Mesenchymal stem cell (in vitro differentiated cells and primary cell): ENCODE results near the gene SPOCK3. TPM values are rescaled to one million over a fixed set of nuclear protein-coding genes. Genes with fewer than 3 reads are reported as not detected.

ENCODE experiments used
- DNase-seq: peaks from one replicate; pipeline ENCODE4 v3.0.0-alpha.2; 2013
- H2AFZ ChIP-seq: one replicate; pipeline ENCODE4 v1.6.1; 2013; ENCODE audit warnings: low read depth, mild to moderate bottlenecking, control low read depth, inconsistent platforms, low read length, moderate library complexity
- H2AK5ac ChIP-seq: 2 replicates; pipeline ENCODE4 v1.6.1; 2013; ENCODE audit warnings: low read length, moderate library complexity, mild to moderate bottlenecking, inconsistent platforms; ENCODE audit not compliant: severe bottlenecking
- H2BK120ac ChIP-seq: one replicate; pipeline ENCODE4 v1.6.1; 2013; ENCODE audit warnings: low read depth, mild to moderate bottlenecking, inconsistent platforms, low read length, moderate library complexity
- H2BK12ac ChIP-seq, 2 experiments: one replicate each; pipeline ENCODE4 v1.6.1; 2013; ENCODE audit warnings: inconsistent platforms in 2 of 2, low read length in 2 of 2, mild to moderate bottlenecking in 2 of 2, moderate library complexity in 2 of 2, control low read depth in 1 of 2
- H2BK15ac ChIP-seq: one replicate; pipeline ENCODE4 v1.6.1; 2013; ENCODE audit warnings: mild to moderate bottlenecking, low read depth, inconsistent platforms; ENCODE audit not compliant: poor library complexity, severe bottlenecking
- H2BK5ac ChIP-seq: 2 replicates; pipeline ENCODE4 v1.6.1; 2013; ENCODE audit warnings: low read depth, mild to moderate bottlenecking, low read length, control low read depth, inconsistent platforms; ENCODE audit not compliant: poor library complexity, severe bottlenecking
- H3K14ac ChIP-seq, 2 experiments: one replicate each; pipeline ENCODE4 v1.6.1; 2013; ENCODE audit warnings: inconsistent platforms in 2 of 2, low read length in 2 of 2, control low read depth in 1 of 2, mild to moderate bottlenecking in 1 of 2, moderate library complexity in 1 of 2
- H3K18ac ChIP-seq, 2 experiments: one replicate each; pipeline ENCODE4 v1.6.1; 2013; ENCODE audit warnings: inconsistent platforms in 2 of 2, low read length in 2 of 2, control low read depth in 1 of 2, low read depth in 1 of 2, mild to moderate bottlenecking in 1 of 2
- H3K23ac ChIP-seq, 2 experiments: one replicate each; pipeline ENCODE4 v1.6.1; 2013; ENCODE audit warnings: inconsistent platforms in 2 of 2, low read length in 2 of 2, mild to moderate bottlenecking in 2 of 2, moderate library complexity in 2 of 2, control low read depth in 1 of 2
- H3K27ac ChIP-seq: 2 replicates; pipeline ENCODE4 v1.5.1; 2013; ENCODE audit warnings: mild to moderate bottlenecking, moderate library complexity, low read length, control low read depth, inconsistent platforms; ENCODE audit not compliant: poor library complexity, severe bottlenecking
- H3K27me3 ChIP-seq, 2 experiments: 2 replicates each; pipeline versions ENCODE4 v1.6.1 to v1.7.0; 2013; ENCODE audit warnings: low read length in 2 of 2, mild to moderate bottlenecking in 2 of 2, moderate library complexity in 2 of 2, control low read depth in 1 of 2, inconsistent platforms in 1 of 2; ENCODE audit not compliant: control insufficient read depth in 1 of 2, insufficient read depth in 1 of 2
- H3K36me3 ChIP-seq, 2 experiments: 2 replicates each; pipeline versions ENCODE4 v1.6.1 to v1.7.0; 2013; ENCODE audit warnings: low read length in 2 of 2, control low read depth in 1 of 2, inconsistent platforms in 1 of 2, low read depth in 1 of 2, mild to moderate bottlenecking in 1 of 2; ENCODE audit not compliant: insufficient read depth in 2 of 2, control insufficient read depth in 1 of 2
- H3K4ac ChIP-seq, 2 experiments: one replicate each; pipeline ENCODE4 v1.6.1; 2013; ENCODE audit warnings: inconsistent platforms in 2 of 2, low read length in 2 of 2, mild to moderate bottlenecking in 2 of 2, moderate library complexity in 2 of 2, control low read depth in 1 of 2, low read depth in 1 of 2
- H3K4me1 ChIP-seq: 2 replicates; pipeline ENCODE4 v1.6.1; 2013; ENCODE audit warnings: low read depth, low read length, control low read depth; ENCODE audit not compliant: control insufficient read depth, insufficient read depth
- H3K4me2 ChIP-seq: 2 replicates; pipeline ENCODE4 v1.6.1; 2013; ENCODE audit warnings: low read length, mild to moderate bottlenecking, inconsistent platforms; ENCODE audit not compliant: poor library complexity, severe bottlenecking
- H3K4me3 ChIP-seq, 2 experiments: 2 replicates each; pipeline versions ENCODE4 v1.5.1 to v1.7.0; 2013; ENCODE audit warnings: low read length in 2 of 2, mild to moderate bottlenecking in 2 of 2, control low read depth in 1 of 2, low read depth in 1 of 2; ENCODE audit not compliant: insufficient read depth in 1 of 2
- H3K79me1 ChIP-seq: replicated peaks from 2 replicates; pipeline ENCODE4 v1.6.1; 2013; ENCODE audit warnings: mild to moderate bottlenecking, control low read depth, low read length, inconsistent platforms; ENCODE audit not compliant: poor library complexity, severe bottlenecking
- H3K9ac ChIP-seq: 2 replicates; pipeline ENCODE4 v1.7.0; 2013; ENCODE audit warnings: mild to moderate bottlenecking, low read length, moderate library complexity
- H3K9me3 ChIP-seq: 2 replicates; pipeline ENCODE4 v1.7.0; 2013; ENCODE audit warnings: mild to moderate bottlenecking, low read length; ENCODE audit not compliant: control insufficient read depth
- H4K8ac ChIP-seq: one replicate; pipeline ENCODE4 v1.6.1; 2013; ENCODE audit warnings: inconsistent platforms, mild to moderate bottlenecking, low read length, moderate library complexity
- H4K91ac ChIP-seq: one replicate; pipeline ENCODE4 v1.6.1; 2013; ENCODE audit warnings: mild to moderate bottlenecking, low read length, inconsistent platforms
- WGBS: methylation state at CpG from one replicate; pipeline ENCODE4 v1.1.7; 2013; ENCODE audit warnings: mixed read lengths; 5-methylcytosine and 5-hydroxymethylcytosine counted together
- small RNA-seq: library from polyadenylated mRNA; stranded (forward); fragments of <200 nt; extraction: miRNeasy Mini kit (QIAGEN cat#:217004); gene quantifications from one replicate; pipeline ENCODE3, GENCODE V24; 2013; ENCODE audit warnings: low read depth

Gene SPOCK3

DNA sequence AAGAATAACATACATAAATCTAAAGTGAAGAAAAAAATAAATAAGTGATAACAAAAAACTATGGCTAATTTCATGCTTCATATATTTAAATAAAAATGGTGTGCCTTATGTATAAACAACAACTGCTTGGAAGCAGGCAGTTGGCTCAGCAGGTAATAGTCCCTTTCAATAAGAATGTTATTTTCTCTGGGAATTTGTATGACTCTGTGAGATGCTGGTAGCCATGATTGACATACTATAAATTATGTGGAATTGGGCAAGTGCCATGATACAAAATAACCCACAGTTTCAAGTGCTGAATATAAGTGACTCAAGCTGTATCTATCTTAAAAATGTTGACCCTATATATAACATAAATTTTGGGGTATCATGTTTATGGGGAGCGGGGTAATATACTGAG lies 546.5 kb downstream of the SPOCK3 start:
- no peak overlapping the region for H3K27ac ChIP-seq
- H3K36me3 ChIP-seq, result no peaks in the 10 kb centered on the region
- no peak overlapping the region for H3K23ac ChIP-seq
- H2BK12ac ChIP-seq, result no peak overlapping the region
- H2BK15ac ChIP-seq, result no peak overlapping the region
- no peaks in the 10 kb centered on the region for H3K4me1 ChIP-seq
- H3K4me3 ChIP-seq, result no peak overlapping the region
- H3K4me2 ChIP-seq, result no peak overlapping the region
- H2BK120ac ChIP-seq, result no peak overlapping the region
- DNase-seq, result no peak
- no peak overlapping the region for H2AK5ac ChIP-seq
- H2AFZ ChIP-seq, result no peak overlapping the region
- H3K27me3 ChIP-seq, result no peaks in the 10 kb centered on the region
- H3K79me1 ChIP-seq, result no peaks in the 10 kb centered on the region
- no peak overlapping the region for H4K8ac ChIP-seq
- no CpG with 5 or more reads among the region's 1 CpG for WGBS
- no peaks in the 10 kb centered on the region for H3K9me3 ChIP-seq
- H3K18ac ChIP-seq, result no peak overlapping the region
- H3K14ac ChIP-seq, result no peak overlapping the region
- H3K4ac ChIP-seq, result no peak overlapping the region
- no peak overlapping the region for H2BK5ac ChIP-seq
- no peak overlapping the region for H4K91ac ChIP-seq
- H3K9ac ChIP-seq, result no peak overlapping the region

Small RNA genes lying within 50 kb of the gene (small RNA-seq; reads per million reads assigned to genes)
- not detected for gene RNA5SP171
